Psoas muscle (tissue), 8 donors: ENCODE results near the gene ANKMY1. TPM values are rescaled to one million over a fixed set of nuclear protein-coding genes. Genes with fewer than 3 reads are reported as not detected.

Source experiments
- ATAC-seq, 4 donors: fragments of 200-7000 bp; cut with Tn5 transposase; one replicate each; pipeline ENCODE4 v1.9.1; 2020; ENCODE audit warnings: moderate library complexity in 3 of 4, mild to moderate bottlenecking in 2 of 4
- DNase-seq, 2 donors: peaks; one replicate each; pipeline ENCODE4 v3.0.0-alpha.2; 2020
- H3K27ac ChIP-seq: fragments of 200-600 bp; one replicate; pipeline ENCODE4 v1.8.0; 2022
- H3K27me3 ChIP-seq, 3 donors: fragments of 200-600 bp in 1 of 3; one replicate each; pipeline versions ENCODE4 v1.6.1 to v1.8.0; 2013 to 2022; ENCODE audit warnings: low read length in 2 of 3, mild to moderate bottlenecking in 2 of 3, moderate library complexity in 1 of 3; ENCODE audit not compliant: insufficient read depth in 3 of 3
- H3K36me3 ChIP-seq, 2 donors: fragments of 200-600 bp in 1 of 2; one replicate each; pipeline versions ENCODE4 v1.6.1 to v1.8.0; 2013 to 2022; ENCODE audit warnings: low read depth in 1 of 2, mild to moderate bottlenecking in 1 of 2, moderate library complexity in 1 of 2; ENCODE audit not compliant: insufficient read depth in 1 of 2
- H3K4me1 ChIP-seq: fragments of 200-600 bp; one replicate; pipeline ENCODE4 v1.8.0; 2022
- H3K4me3 ChIP-seq: fragments of 200-600 bp; one replicate; pipeline ENCODE4 v1.8.0; 2022; ENCODE audit warnings: mild to moderate bottlenecking
- H3K9me3 ChIP-seq: fragments of 200-600 bp; one replicate; pipeline ENCODE4 v1.8.0; 2022
- CTCF ChIP-seq: fragments of 200-600 bp; IDR thresholded peaks from one replicate; pipeline ENCODE4 v1.8.0; 2022; ENCODE audit warnings: antibody characterized with exemption
- WGBS, 3 donors: extraction: QIAGEN DNeasy Blood & Tissue Kit; methylation state at CpG; one replicate each; pipeline versions ENCODE4 v1.1.6 to v1.1.7; 2013; 5-methylcytosine and 5-hydroxymethylcytosine counted together
- intact Hi-C, 2 donors: fragments of 100-400 bp; cut with DNase I; formaldehyde crosslinking; loops; one replicate each; pipeline versions ENCODE4 v1.11.0 to v1.14.2; 2022
- polyA plus RNA-seq, 3 donors: library from polyadenylated mRNA; stranded (reverse); fragments of 200-250 nt; gene quantifications; one replicate each; pipeline ENCODE4 v1.2.3, GENCODE V29; 2013
- total RNA-seq, 4 donors: library from RNA; stranded (reverse); fragmentation: NEBNext Ultra II Directional in 2 of 4; extraction: Animal tissue kit (Norgen Biotek cat#: 25700) in 2 of 4; gene quantifications; one replicate each; pipeline versions ENCODE4 v1.2.1 to v1.2.4, GENCODE V29; 2021 to 2023
- donor health status: healthy with polysubstance abuse.
- donor health status: DM: no; HTN: no; CAD: no; lungs with moderate emphysema.
- donor health status: Bipolar disorder and iron deficiency.
- donor health status: healthy.
- donor health status: DM: yes; HTN: yes; CAD: no.
- donor health status: DM: no; HTN: no; CAD: no.
- donor health status: DM: no; HTN: no; CAD: no.
- donor health status: DM: yes; HTN: yes; CAD: no.

ANKMY1 gene
- total and polyA plus RNA-seq, 7 donors = 1.4 to 5.8 (median 3.0) TPM

GRCh38 chr2:240561325-240561971 is 3.7 kb upstream of the ANKMY1 start:
- Histone ChIP-seq H3K27me3 (no peaks in the 10 kb centered on the region), H3K4me3 (peak overlapping the region; percentile 84), H3K27ac (peak overlapping the region; percentile 100), H3K9me3 (no peaks in the 10 kb centered on the region), H3K36me3 (peaks cover 0 to 21% of the 10 kb centered on the region in 2 donors), H3K4me1 (peaks cover 56% of the 10 kb centered on the region)
- ATAC-seq (no peak), DNase-seq (no peak)
- intact Hi-C loops = no loop called here
- 21 to 33% (median 26%) methylated on average over 14 of the region's 14 CpGs for WGBS, 3 donors
- TF ChIP-seq CTCF = no peak

GRCh38 chr2:240560480-240561324 is 2.9 kb upstream of the ANKMY1 start:
- 0 to 1% (median 1%) methylated on average over 64 to 101 of the region's 101 CpGs for WGBS, 3 donors
- intact Hi-C loops = no loop called here

GRCh38 chr2:240560084-240560479 is 2.3 kb upstream of the ANKMY1 start, which contains the start of gene DUSP28:
DUSP28 (plus strand) TSS chr2:240560357; CDS start chr2:240560685, 328 bp downstream.
- ATAC-seq (peak; percentile 84 to 87 (median 85)), DNase-seq (peak; percentile 95 to 97)
- no peaks in the 10 kb centered on the region for H3K9me3 ChIP-seq
- H3K27me3 ChIP-seq = no peaks in the 10 kb centered on the region
- peaks cover 45% of the 10 kb centered on the region for H3K4me1 ChIP-seq
- H3K4me3 ChIP-seq = peak within 1 kb of the TSS; percentile 84
- no peak for TF ChIP-seq CTCF
- WGBS, 3 donors = 0 to 1% (median 0%) methylated on average over 32 to 39 of the region's 39 CpGs
- H3K27ac ChIP-seq = peak within 1 kb of the TSS; percentile 100
- intact Hi-C loops = no loop called here
- peaks cover 0 to 21% of the 10 kb centered on the region in 2 donors for H3K36me3 ChIP-seq

More at GRCh38 chr2:240560480-240561324, 2.9 kb upstream of the ANKMY1 start:
- TF ChIP-seq CTCF = peak; percentile 26
- ATAC-seq (peak; percentile 86 to 89 (median 87)), DNase-seq (peak; percentile 100)
- peaks cover 0 to 21% of the 10 kb centered on the region in 2 donors for H3K36me3 ChIP-seq
- no peaks in the 10 kb centered on the region for H3K27me3 ChIP-seq
- H3K4me3 ChIP-seq = peak overlapping the region; percentile 84
- H3K4me1 ChIP-seq = peaks cover 51% of the 10 kb centered on the region
- no peaks in the 10 kb centered on the region for H3K9me3 ChIP-seq
- H3K27ac ChIP-seq = peak overlapping the region; percentile 100

GRCh38 chr2:240559286-240559685 is 1.5 kb upstream of the ANKMY1 start:
- H3K9me3 ChIP-seq = no peaks in the 10 kb centered on the region
- peaks cover 42% of the 10 kb centered on the region for H3K4me1 ChIP-seq
- H3K36me3 ChIP-seq = peaks cover 0 to 22% of the 10 kb centered on the region in 2 donors
- 70 to 83% (median 72%) methylated on average over 3 of the region's 3 CpGs for WGBS, 3 donors
- H3K27me3 ChIP-seq = no peaks in the 10 kb centered on the region
- no peak for DNase-seq
- no peak for TF ChIP-seq CTCF
- peak overlapping the region; percentile 84 for H3K4me3 ChIP-seq
- H3K27ac ChIP-seq = no peak overlapping the region
- intact Hi-C loops = no loop called here
- ATAC-seq = no peak
